Bladder microvascular endothelial cell (primary cell): ENCODE data around the gene TRIP12. TPM values are rescaled to one million over a fixed set of nuclear protein-coding genes. Genes with fewer than 3 reads are reported as not detected.

ENCODE experiments used
- total RNA-seq: library from RNA; depleted of rRNA; stranded (reverse); fragments of >200 nt; gene quantifications from 2 replicates; pipeline ENCODE4 v1.2.3, GENCODE V29; 2014

TRIP12 gene
- total RNA-seq, result 216 and 498 TPM in 2 replicates

DNA sequence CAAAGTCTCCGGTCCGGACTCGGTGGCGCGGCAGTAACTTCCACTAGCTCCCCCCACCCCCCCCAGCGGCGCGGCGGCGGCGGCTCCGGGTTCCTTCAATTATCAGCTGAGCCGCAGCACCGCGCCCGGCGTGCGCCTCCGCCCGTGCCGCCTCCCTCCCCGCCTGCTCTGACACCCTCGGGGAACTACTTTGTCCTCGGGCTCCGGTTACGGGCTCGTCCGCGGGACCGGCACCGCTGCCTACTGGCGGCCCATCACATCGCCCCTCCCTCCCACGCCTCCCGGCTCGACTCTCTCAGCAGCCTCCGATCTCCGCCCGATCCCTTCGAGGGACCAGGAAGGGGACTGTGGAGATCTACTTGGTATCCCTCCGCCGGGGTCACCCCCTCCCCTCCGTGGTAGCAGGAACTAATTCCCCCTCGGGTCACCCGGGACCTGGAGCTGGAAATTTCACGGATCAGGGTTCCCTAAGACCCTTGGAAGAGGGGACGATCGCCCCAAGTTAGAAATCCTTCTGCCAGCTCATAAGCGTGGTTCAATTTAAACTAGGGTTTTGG lies at the start of gene TRIP12:
Gene TRIP12 (minus strand): TSS at position 118 of the 557 bp plus-strand sequence. CDS start 41,930 bp downstream, outside the sequence.

DNA sequence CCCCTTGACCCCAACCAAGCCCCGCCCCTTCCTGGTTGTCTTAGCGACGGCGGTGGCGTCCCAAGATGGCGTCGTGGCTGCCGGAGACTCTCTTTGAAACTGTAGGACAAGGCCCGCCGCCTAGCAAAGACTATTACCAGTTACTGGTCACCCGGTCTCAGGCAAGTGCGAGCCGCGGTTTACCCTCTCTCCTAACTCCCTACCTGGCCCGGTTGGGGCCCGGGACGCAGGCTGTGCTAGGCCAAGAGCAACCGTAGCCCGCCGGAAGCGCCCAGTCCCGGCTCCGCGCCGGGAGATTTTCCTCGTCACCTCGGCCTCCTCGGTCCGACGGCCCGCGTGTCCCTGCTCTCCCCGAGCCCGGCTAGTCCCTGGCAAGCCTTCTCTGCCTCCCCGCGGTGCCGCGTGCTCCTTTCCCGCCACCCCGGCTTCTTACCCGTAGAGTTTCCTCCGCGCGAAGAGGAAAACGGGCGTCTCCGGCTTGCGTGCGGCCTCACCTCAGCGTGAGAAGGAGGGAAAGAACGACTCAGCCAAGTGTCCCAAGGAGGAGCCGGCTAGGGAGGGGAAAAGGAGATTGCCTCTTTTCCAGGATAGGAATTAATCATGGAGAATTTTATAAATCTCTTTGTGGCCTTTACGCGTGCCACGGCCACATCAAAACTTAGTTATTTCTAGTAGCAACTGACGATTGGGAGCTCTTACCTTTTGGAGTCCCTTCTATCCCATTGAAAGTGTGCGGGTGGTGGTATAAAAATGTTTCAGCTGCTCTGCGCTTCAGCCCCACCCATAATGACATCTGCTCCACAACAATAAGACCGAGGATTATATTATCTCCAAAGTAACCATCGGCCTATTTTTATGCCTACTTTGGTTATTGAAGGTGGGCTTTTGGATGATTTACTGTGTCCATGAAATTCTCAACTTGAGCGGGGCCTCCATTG lies 909 bp upstream of the TRIP12 start, which contains the start of gene FBXO36:
Gene FBXO36 (plus strand): TSS at position 55 of the 938 bp plus-strand sequence. CDS start 11 bp downstream, at position 66.

DNA sequence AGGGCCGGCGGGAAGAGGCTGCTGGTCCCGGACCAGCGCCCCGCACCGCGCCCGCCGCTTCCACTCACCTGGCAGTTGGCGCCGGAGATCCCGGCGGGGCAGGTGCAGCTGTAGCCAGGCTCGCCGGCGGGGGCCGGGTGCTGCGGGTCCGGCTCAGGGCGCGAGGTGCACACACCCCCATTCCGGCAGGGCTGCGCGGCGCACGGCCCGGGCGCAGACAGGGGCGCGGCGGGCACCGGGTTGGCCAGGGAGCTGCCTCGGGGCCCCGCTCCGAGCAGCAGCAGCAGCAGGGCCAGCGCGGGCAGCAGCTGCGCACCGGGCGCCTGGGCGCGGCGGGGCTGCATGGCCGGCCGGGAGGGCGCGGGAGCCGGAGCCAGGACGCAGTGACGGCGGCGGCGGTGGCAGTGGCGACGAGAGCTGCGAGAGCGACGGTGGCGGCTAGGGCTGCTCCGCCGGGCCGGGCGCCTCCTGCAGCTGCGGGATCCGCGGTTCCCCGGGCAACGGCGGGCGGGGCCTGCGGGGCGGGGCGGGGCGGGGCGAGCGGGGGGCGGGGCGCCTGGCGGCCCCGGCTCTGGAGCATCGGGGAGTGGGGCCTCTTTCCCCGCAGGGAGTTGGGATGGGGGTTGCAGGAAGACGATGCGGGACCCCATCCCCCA lies 207.6 kb downstream of the TRIP12 start, which contains the start of gene DNER:
Gene DNER (minus strand): TSS at position 476 of the 656 bp plus-strand sequence. CDS start 132 bp downstream, at position 344.

Other genes starting within 250 kb of the TRIP12 start
- 0.16 and 0.82 TPM in 2 replicates for gene DNER, start 207.5 kb downstream of the TRIP12 start, total RNA-seq
- 0.57 and 1.5 TPM in 2 replicates for gene FBXO36, start 494 bp upstream of the TRIP12 start, total RNA-seq
- 0.06 and 0.32 TPM in 2 replicates for gene SLC16A14, start 146.9 kb upstream of the TRIP12 start, total RNA-seq